GM20431 (cell line): Measurements from ENCODE around the gene HDAC5.
"Not testable (repeated sequence)": the region's sequence is repeated elsewhere in the genome, so short reads cannot be mapped to it uniquely, and the experiment has no call there.

Source experiments
- in situ Hi-C: fragments of 300-500 bp; cut with MseI, MboI; formaldehyde crosslinking; loops from one replicate; pipeline ENCODE4 v1.15.0; 2020; ENCODE audit warnings: low sequenced_read_pairs; ENCODE audit not compliant: unreplicated experiment

Gene HDAC5

GRCh38 chr17:44123356-44124117 lies at the start of gene HDAC5:
Gene HDAC5, minus strand, starts transcription at chr17:44123641. Its CDS starts 6,126 bp downstream, at chr17:44117515.
- in situ Hi-C loops, result no loop called here

DNA sequence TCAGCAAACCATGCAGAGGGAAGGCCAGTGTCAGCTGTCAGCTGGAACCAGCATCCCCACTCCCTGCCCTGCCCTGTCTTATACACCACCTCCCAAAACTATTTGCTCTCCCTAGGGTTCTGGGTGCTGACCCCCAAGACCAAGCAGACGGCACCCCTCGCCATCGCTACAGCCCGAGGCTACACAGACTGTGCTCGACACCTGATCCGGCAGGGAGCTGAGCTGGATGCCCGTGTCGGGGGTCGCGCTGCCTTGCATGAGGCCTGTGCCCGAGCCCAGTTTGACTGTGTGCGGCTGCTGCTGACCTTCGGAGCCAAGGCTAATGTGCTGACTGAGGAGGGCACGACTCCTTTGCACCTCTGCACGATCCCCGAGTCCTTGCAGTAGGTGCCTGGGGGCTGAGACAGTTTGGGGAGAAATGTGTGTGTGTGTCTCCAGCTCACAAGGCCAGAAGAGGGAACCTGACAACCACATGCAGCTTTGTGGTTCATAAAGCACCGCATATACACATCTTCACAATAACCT lies 48.6 kb upstream of the HDAC5 start:
- in situ Hi-C loops, result no loop called here

GRCh38 chr17:44170499-44171201 lies 47.2 kb upstream of the HDAC5 start, which contains the start of gene ASB16:
Gene ASB16, plus strand, starts transcription at chr17:44170704. Its CDS starts 86 bp downstream, at chr17:44170790.
- in situ Hi-C loops, result no loop called here

- in situ Hi-C loops, result no loop called here
These were observed 46.7 kb upstream of the HDAC5 start for GRCh38 chr17:44170135-44170498.

- in situ Hi-C loops, result no loop called here
These were observed 43.9 kb upstream of the HDAC5 start for GRCh38 chr17:44167181-44167861.

GRCh38 chr17:44164476-44164875 lies 41.0 kb upstream of the HDAC5 start:
- in situ Hi-C loops, result no loop called here

DNA sequence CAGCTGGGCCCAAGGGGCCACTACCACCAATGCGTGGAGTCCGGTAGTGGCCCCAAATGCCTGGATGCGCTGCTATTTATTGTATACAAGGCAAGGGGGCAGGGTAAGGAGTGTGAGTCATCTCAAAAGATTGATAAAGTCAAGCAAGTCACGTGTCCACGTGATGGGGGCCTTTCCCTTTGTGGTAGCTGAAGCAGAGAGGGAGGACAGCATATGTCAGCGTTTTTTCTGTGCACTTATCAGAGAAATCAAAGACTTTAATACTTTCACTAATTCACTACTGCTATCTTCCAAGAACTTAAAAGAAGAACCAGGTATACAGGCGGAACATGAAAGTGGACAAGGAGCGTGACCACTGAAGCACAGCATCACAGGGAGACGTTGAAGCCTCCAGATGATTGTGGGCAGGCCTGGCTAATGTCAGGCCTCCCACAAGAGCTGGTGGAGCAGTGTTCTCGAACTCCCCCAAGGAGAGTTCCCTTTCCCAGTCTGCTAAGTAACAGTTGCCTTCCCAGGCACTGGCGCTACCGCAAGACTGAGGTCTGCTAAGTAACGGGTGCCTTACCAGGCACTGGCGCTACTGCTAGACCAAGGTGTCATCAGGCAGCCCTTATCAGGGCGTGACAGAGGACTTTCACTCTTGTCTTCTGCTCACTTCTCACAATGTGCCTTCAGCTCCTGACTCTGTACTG lies 36.2 kb upstream of the HDAC5 start:
- in situ Hi-C loops, result no loop called here

- in situ Hi-C loops, result no loop called here
These were observed 32.0 kb upstream of the HDAC5 start for GRCh38 chr17:44155488-44155887.

- in situ Hi-C loops, result no loop called here
These were observed 29.4 kb upstream of the HDAC5 start for GRCh38 chr17:44152875-44153274.

DNA sequence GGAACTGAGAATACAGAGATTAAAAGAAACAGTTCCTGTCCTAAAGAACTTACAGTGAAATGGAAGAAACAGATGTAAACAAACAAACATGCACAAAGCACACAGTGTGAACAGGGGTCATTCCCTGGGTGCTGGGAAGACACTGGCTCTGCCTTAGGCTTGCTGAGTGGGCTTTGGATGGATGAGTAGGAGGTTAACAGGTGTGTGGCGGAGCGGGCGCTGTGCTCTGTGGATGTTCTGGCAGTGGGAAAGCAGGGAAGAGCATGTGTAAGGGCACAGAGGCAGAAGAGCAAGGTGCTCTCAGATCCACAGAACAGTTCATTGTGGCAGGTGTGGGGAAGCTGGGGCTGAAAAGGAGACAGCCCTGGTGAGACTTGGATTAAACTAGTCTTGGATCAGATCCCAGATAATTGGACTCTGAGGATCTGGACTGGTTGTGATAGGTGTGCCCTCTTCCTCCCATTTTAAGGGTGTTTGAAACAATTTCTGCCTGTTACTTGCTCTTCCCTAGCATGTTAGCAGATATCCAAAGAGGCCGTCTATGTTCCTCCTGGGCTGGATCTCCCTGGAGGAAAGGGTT lies 26.4 kb upstream of the HDAC5 start:
- in situ Hi-C loops, result no loop called here

- in situ Hi-C loops, result not testable (repeated sequence)
These were observed 25.6 kb upstream of the HDAC5 start for GRCh38 chr17:44149066-44149465.

GRCh38 chr17:44147812-44148211 lies 24.4 kb upstream of the HDAC5 start:
- in situ Hi-C loops, result no loop called here

DNA sequence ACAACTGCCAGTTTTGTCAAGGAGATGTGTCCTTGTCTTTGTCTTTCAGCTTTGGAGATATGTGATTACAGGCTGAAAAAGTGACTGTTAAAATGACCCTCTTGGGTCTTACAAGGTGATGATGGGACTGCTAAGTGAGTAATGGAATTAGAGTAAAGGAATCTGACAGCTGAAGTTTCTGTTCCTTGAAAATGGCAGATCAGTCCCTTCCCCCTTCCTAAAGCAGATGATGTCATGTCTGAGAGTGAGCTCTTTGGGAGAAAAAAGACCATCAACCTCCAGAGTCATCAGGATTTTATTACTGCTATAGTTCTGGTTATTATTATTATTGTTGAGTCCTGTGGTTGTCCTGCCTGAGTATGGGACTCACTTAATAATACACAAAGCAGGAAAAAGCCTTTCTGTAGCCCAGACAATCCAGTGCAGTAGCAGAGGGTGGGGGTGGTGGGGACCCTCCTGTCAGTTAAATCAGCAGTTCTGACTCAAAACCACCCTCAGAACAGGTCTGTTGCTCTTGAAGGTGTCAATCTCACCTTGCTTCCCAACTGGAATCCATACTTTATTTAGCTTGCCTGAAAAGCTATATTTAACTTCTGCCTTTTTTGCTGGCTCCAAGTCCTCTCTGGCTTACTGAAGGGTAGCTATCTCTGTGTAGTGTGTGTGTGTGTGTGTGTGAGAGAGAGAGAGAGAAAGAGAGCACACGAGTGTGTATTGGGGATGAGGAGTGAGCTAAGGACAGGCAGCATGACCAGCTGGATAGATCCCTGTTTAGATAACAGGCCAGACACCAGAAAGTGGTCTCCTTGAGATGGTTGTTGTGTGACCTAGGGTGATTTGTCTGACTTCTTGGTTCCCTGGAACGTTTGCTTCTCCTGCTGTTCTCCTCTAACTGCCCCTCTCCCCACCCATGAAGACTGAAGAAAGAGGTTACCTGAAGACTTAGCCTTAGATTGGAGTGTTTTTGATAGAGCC lies 23.2 kb upstream of the HDAC5 start:
- in situ Hi-C loops, result no loop called here

DNA sequence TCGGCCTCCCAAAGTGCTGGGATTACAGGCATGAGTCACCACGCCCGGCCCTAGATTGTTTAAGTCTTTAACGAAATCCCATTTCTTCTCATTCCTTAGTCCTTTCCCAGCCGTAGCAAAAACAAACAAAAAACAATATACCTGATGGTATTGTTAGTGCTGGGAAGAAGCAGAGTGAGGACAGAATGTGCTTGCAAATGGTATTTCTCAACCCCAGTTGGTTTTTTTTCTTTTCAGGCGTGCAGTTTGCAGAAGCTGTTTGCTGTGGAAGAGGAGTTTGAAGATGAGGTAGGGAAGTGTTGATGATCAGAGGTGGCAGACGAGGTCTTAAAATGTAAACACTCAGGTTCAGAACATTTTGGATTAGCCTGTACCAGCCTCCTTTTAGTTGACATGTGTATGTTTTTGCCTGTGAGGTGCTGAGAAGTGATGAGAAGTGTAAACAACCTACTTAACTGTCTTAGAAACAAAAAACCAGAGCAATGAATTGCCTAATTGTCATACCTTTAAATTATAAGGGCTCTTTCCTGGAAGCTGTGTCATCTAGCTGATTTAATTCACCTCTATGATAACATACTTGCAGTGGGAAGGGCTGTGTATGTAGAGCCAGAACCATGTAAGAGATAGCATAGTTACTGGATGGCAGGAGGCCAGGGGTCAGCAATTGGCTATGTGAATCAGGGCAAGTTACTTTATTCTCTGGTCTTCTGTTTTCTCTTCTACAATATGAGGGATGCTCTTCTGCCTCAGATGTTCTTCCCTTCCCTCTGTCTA lies 21.7 kb upstream of the HDAC5 start:
- in situ Hi-C loops, result no loop called here

DNA sequence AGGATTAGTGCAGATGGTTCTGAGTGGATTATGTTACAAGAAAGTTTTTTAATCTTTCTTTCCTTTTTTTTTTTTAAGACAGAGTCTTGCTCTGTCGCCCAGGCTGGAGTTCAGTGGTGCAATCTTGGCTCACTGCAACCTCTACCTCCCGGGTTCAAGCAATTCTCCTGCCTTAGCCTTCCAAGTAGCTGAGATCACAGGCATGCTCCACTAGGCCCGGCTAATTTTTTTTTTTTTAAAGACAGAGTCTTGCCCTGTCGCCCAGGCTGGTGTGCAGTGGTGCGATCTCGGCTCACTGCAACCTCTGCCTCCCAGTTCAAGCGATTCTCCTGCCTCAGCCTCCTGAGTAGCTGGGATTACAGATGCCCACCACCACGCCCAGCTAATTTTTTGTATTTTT lies 20.5 kb upstream of the HDAC5 start:
- in situ Hi-C loops, result not testable (repeated sequence)

- in situ Hi-C loops, result no loop called here
These were observed 14.7 kb upstream of the HDAC5 start for GRCh38 chr17:44137891-44138709.
